Activated CD4-positive, alpha-beta T cell treated with anti-CD3 and anti-CD28 coated beads for 36 hours (primary cell): ENCODE data around the gene MFRP. TPM values are rescaled to one million over a fixed set of nuclear protein-coding genes. Genes with fewer than 3 reads are reported as not detected.

Experiments
- ATAC-seq: fragments of 200-7000 bp; cut with Tn5 transposase; one replicate; pipeline ENCODE4 v1.10.0; 2021; ENCODE audit warnings: mild to moderate bottlenecking, moderate library complexity
- CTCF ChIA-PET: fragments of 350-600 bp; sonication (Branson Sonifier 250); formaldehyde crosslinking; loops from one replicate; lab custom pipeline; 2021; ENCODE audit warnings: antibody characterized with exemption; lab: Charles Lee
- POLR2A ChIA-PET: fragments of 350-600 bp; sonication (Branson Sonifier 250); formaldehyde crosslinking; loops from one replicate; lab custom pipeline; 2021; ENCODE audit warnings: antibody characterized with exemption, inconsistent platforms; lab: Charles Lee
- DNase-seq: peaks from one replicate; pipeline ENCODE4 v3.0.0-alpha.2; 2020
- H3K27ac Mint-ChIP-seq: one replicate; pipeline ENCODE4 v1.8.0; 2021; ENCODE audit warnings: mixed read lengths
- H3K27me3 Mint-ChIP-seq: one replicate; pipeline ENCODE4 v1.8.0; 2021; ENCODE audit warnings: mixed read lengths
- H3K36me3 Mint-ChIP-seq: one replicate; pipeline ENCODE4 v1.8.0; 2021; ENCODE audit warnings: low read depth, mixed read lengths
- H3K4me1 Mint-ChIP-seq: one replicate; pipeline ENCODE4 v1.8.0; 2021; ENCODE audit warnings: mixed read lengths
- H3K4me3 Mint-ChIP-seq: one replicate; pipeline ENCODE4 v1.8.0; 2021; ENCODE audit warnings: mild to moderate bottlenecking, moderate library complexity, mixed read lengths
- H3K9me3 Mint-ChIP-seq: one replicate; pipeline ENCODE4 v1.8.0; 2021; ENCODE audit warnings: low read depth, mixed read lengths
- intact Hi-C, 2 experiments: fragments of 100-400 bp; cut with DNase I in 1 of 2; cut with micrococcal nuclease in 1 of 2; formaldehyde crosslinking; loops; one replicate each; pipeline versions ENCODE4 v1.14.2 to v1.15.1; 2022 to 2024; cut with DNase I, micrococcal nuclease
- total RNA-seq, 2 experiments: library from RNA; stranded (reverse); gene quantifications; one replicate each; pipeline ENCODE4 v1.2.3, GENCODE V29; 2021

The MFRP gene
- total RNA-seq, 2 experiments from 2014 or later, result not detected

DNA sequence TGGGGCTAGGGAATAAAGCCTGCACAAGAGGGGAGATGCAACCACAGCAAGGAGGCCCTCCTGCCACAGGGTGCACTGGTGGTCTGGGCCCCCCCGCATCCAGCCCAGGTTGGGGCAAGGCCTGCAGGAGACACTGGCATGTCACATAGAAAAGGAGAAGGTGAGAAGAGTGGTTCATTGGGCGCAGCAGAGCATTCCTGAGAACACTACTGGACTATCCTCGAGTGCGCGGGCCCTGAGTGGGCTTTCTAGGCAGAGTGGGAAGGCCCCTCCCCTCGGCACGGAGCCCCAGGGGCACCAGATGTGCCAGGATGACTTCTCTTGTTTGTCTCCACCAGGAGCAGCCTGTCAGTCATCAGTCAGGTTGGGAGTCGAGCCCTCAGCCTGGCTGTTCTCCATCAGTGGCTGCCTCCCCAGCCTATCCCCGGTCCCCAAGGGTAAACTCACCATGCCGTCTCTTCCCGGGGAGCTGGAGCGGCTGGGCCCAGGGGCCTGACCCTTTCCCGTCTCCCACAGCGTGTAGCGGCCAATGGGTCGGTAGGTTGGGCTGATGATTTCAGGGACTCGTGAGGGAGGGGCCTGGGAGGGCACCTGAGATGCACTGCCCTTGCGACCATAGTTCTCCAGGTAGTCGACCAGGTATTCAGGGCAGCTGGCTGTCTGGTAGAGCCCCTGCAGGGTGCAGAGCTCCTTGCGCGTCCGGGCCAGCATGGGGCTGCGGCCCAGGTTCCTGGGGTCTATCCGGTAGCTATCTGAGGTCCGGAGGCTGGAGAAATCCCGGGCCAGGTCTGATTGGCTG lies 26.0 kb upstream of the MFRP start:
- H3K9me3 Mint-ChIP-seq, result no peaks in the 10 kb centered on the region
- intact Hi-C loops, result no loop called here
- POLR2A ChIA-PET, result no interaction called here
- ATAC-seq, result no peak
- CTCF ChIA-PET, result interaction anchor here (0.7 to 11.3 kb wide), 5 partner anchors 10 to 211 kb away, joined by 3 to 153 read pairs (median 6); no protein-coding TSS in a partner anchor
- H3K4me3 Mint-ChIP-seq, result no peak overlapping the region
- peaks cover 7% of the 10 kb centered on the region for H3K27me3 Mint-ChIP-seq
- H3K36me3 Mint-ChIP-seq, result no peaks in the 10 kb centered on the region
- no peak for DNase-seq
- H3K4me1 Mint-ChIP-seq, result peaks cover 6% of the 10 kb centered on the region
- H3K27ac Mint-ChIP-seq, result no peak overlapping the region

DNA sequence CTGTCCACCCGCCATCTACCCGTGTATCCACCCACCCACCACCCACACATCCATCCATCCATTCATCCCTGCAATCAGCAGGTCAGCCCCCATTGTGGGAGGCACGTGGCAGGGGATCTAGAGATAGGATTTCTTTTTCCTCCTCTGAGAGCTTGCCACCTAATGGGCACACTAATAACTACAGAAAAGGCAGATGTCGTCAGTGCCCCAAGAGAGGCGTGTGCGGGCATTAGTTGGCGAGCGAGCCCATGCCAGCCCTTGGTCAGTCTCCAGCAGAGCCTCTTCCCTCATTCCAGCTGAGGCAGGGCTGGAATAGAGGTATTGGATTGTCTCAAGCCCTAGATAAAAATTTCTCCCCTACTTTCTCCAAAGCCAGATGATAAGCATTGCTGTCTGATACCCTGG lies 25.3 kb upstream of the MFRP start:
- Mint-ChIP-seq H3K4me1 (peaks cover 6% of the 10 kb centered on the region), H3K9me3 (no peaks in the 10 kb centered on the region), H3K36me3 (no peaks in the 10 kb centered on the region), H3K4me3 (no peak overlapping the region), H3K27me3 (peaks cover 7% of the 10 kb centered on the region), H3K27ac (no peak overlapping the region)
- CTCF ChIA-PET, result interaction anchor here (1.7 to 4.9 kb wide), 2 partner anchors 14 to 34 kb away, joined by 6 to 45 read pairs; no protein-coding TSS in a partner anchor
- POLR2A ChIA-PET, result no interaction called here
- no peak for ATAC-seq
- intact Hi-C loops, result no loop called here
- no peak for DNase-seq

DNA sequence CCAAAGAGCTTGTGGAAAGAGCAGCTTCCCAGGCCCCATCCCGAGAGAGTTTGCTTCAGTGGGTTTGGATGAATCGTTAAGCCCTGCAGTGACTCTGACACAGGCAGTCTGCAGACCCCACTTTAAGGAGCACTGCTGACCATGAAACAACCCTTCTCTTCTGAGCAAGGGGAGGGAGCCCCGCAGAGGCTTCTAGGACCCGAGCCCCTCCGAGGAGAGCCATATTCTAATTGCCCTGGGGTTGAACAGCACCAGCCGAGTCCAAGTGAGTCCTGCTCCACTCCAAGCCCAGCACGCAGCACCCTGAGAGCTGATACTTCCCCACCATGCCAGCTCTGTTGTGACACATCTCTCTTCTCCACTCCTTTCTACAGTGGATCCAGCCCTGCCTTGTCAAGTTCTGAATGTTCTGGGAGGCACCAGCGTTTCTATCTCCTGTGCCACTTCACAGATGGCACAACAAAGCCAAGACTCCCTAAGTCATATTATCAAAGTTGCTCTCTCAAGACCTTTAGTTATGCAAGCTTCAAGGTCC lies 24.6 kb upstream of the MFRP start:
- Mint-ChIP-seq H3K27me3 (peaks cover 14% of the 10 kb centered on the region), H3K36me3 (no peaks in the 10 kb centered on the region), H3K9me3 (no peaks in the 10 kb centered on the region), H3K27ac (no peak overlapping the region), H3K4me3 (no peak overlapping the region), H3K4me1 (peaks cover 6% of the 10 kb centered on the region)
- ATAC-seq, result no peak
- CTCF ChIA-PET, result interaction anchor here (0.5 to 4.9 kb wide), 7 partner anchors 9 to 167 kb away, joined by 3 to 45 read pairs (median 8); partner anchors contain the start of gene USP2
- intact Hi-C loops, result no loop called here
- no peak for DNase-seq
- POLR2A ChIA-PET, result no interaction called here

DNA sequence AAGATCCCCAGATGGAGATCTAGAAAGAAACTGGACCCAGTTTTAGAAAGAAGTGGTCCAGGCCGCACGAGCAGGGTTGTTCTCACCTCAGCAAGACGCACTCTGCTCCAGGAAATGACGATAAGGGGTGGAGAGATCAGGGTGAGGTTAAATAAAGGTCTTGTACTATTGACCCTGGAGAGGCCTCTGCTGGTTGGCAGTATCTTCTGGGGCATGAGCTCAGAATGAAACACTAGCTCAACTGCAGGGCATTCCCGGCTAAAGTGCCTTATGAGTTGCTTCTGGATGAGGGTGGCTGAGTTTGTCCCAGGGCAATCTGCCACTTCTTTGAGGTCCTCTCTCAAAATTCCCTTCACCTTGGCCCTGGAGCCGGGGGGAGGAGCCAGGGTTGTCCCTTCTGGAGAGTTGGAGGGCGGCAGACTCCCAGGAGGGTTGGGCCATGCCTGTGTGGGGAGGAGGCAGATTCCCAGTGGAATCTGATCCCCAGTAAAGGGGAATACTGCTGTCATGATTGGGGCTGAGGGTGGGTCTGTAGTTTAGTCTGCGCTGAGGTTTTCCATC lies 24.1 kb upstream of the MFRP start:
- POLR2A ChIA-PET, result no interaction called here
- no peak overlapping the region for H3K4me3 Mint-ChIP-seq
- peaks cover 6% of the 10 kb centered on the region for H3K4me1 Mint-ChIP-seq
- CTCF ChIA-PET, result interaction anchor here (0.8 to 4.9 kb wide), 5 partner anchors 9 to 104 kb away, joined by 3 to 45 read pairs (median 8); partner anchors contain the start of gene USP2
- DNase-seq (no peak), ATAC-seq (peak; percentile 65)
- intact Hi-C loops, result no loop called here
- H3K27me3 Mint-ChIP-seq, result peaks cover 15% of the 10 kb centered on the region
- H3K36me3 Mint-ChIP-seq, result no peaks in the 10 kb centered on the region
- no peak overlapping the region for H3K27ac Mint-ChIP-seq
- no peaks in the 10 kb centered on the region for H3K9me3 Mint-ChIP-seq

DNA sequence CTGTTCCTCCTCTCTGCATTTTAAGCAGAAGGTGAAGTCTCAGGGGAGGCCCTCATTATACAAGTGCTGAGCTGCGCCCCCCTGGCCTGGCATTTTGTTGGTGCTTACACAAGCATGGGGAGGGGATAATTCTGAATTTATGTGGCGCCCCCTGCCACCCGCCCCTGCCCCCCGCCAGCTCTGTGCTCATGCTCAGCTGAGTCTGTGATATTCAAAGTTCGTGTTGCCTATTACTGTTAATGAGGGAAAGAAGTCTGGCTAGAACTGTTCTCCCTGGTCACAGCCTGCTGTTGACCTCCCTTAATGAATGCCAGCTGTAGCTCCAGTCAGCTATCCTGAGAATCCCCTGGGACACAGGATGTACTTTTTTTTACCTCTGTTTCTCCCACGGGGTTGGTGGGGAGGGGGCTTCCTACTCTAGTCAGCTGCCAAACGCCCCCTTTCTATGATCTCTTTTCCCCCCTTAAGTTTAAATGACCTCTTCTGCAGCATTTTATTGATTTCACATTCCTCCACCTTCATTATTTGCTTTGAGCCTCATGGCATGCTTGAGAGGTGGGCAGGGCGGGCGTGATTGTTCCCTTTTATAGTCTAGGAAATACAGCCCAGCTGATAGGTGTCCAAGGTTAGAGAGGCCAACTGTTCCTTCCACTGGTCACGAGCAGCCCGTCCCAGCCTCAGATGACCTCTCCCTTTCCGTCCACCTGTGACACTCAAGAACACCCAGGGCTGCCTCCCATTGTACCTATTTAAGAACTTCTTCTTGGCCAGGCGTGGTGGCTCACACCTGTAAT lies 22.8 kb upstream of the MFRP start:
- intact Hi-C loops, result no loop called here
- Mint-ChIP-seq H3K27ac (no peak overlapping the region), H3K4me1 (peaks cover 9% of the 10 kb centered on the region), H3K4me3 (no peak overlapping the region), H3K9me3 (no peaks in the 10 kb centered on the region), H3K27me3 (peaks cover 26% of the 10 kb centered on the region), H3K36me3 (no peaks in the 10 kb centered on the region)
- POLR2A ChIA-PET, result interaction anchor here (0.9 kb wide), 1 partner anchor 31 kb away, joined by 3 read pairs; no protein-coding TSS in a partner anchor
- CTCF ChIA-PET, result interaction anchor here (1.5 to 4.9 kb wide), 5 partner anchors 8 to 105 kb away, joined by 4 to 45 read pairs (median 13); partner anchors contain the start of gene USP2
- no peak for DNase-seq
- no peak for ATAC-seq

DNA sequence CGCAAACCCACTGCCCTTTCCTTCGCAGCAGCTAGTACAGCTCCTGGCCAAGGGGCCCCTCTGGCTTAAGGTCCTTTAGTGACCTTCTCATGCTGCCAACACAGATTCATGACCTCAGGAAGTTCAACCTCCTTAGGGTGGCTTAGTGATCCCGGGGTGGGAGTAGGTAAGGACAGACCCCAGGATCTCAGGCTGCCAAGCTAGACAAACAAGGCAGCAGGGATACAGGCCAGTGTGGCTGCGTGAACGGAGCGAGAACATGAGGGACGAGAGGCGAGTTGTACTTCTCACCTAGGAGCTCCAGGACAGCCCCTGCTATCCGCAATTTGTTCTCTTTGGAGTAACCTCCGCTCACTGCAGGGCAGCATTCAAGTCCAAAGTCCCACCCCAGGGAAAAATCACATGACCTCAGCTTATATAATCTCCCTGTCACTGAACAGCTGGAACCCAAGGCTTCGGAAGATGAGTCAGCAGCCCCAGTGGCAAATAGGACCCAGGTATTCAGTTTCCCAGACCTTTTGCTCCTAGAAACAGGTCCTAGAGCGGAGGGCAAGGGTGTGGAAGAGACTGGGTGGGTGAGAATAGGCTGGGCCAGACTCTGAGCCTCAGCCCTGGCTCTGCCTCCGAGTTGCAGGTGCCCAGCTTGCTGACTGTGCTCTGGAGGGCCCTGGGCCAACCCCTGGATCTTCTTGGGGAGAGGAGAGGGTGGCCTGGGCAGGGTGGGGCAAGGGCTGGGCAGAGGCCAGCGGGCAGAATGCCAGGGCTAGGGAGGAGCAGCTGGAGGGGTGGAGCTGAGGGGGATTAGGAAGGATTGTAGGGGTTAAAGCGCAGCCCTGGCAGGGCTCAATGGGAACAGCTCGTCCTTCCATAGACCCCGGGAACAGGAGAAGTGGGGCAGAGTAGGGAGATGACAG lies 21.9 kb upstream of the MFRP start:
- H3K9me3 Mint-ChIP-seq, result no peaks in the 10 kb centered on the region
- H3K4me3 Mint-ChIP-seq, result no peak overlapping the region
- intact Hi-C loops, result no loop called here
- ChIA-PET POLR2A (interaction anchor here (0.9 kb wide), 1 partner anchor 30 kb away, joined by 3 read pairs; no protein-coding TSS in a partner anchor), CTCF (interaction anchor here (0.6 to 4.9 kb wide), 8 partner anchors 10 to 479 kb away, joined by 3 to 45 read pairs (median 4); partner anchors contain the start of gene USP2)
- no peak overlapping the region for H3K27ac Mint-ChIP-seq
- no peaks in the 10 kb centered on the region for H3K36me3 Mint-ChIP-seq
- peaks cover 26% of the 10 kb centered on the region for H3K27me3 Mint-ChIP-seq
- ATAC-seq (no peak), DNase-seq (no peak)
- H3K4me1 Mint-ChIP-seq, result peaks cover 3% of the 10 kb centered on the region

DNA sequence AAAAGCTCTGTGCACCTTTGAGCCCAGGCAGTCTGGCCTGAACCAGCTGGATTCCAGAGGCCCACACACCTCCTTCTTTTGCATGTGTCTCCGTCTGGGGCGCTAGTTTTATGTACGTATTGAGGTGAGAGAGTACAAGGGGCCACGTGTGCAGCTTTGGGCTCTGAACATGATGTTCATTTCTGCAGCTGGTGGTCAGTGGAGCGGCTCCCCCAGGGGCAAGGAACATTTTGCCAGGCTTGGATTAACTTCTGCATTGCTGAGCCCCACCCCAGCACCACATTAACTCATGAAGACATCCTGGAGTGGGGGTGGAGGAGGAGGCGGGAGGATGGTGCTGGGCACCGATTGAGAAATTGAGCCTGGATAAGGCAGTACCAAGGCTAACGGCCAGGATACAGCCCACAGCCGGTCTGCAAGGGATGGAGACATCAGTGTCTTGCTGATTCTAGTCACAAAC lies 21.2 kb upstream of the MFRP start:
- H3K36me3 Mint-ChIP-seq, result no peaks in the 10 kb centered on the region
- ChIA-PET CTCF (interaction anchor here (0.6 to 4.9 kb wide), 7 partner anchors 10 to 478 kb away, joined by 3 to 45 read pairs (median 3); partner anchors contain the start of gene USP2), POLR2A (no interaction called here)
- H3K9me3 Mint-ChIP-seq, result no peaks in the 10 kb centered on the region
- H3K4me3 Mint-ChIP-seq, result no peak overlapping the region
- H3K27ac Mint-ChIP-seq, result no peak overlapping the region
- ATAC-seq, result no peak
- peaks cover 31% of the 10 kb centered on the region for H3K27me3 Mint-ChIP-seq
- DNase-seq, result no peak
- intact Hi-C loops, result no loop called here
- H3K4me1 Mint-ChIP-seq, result peaks cover 4% of the 10 kb centered on the region

DNA sequence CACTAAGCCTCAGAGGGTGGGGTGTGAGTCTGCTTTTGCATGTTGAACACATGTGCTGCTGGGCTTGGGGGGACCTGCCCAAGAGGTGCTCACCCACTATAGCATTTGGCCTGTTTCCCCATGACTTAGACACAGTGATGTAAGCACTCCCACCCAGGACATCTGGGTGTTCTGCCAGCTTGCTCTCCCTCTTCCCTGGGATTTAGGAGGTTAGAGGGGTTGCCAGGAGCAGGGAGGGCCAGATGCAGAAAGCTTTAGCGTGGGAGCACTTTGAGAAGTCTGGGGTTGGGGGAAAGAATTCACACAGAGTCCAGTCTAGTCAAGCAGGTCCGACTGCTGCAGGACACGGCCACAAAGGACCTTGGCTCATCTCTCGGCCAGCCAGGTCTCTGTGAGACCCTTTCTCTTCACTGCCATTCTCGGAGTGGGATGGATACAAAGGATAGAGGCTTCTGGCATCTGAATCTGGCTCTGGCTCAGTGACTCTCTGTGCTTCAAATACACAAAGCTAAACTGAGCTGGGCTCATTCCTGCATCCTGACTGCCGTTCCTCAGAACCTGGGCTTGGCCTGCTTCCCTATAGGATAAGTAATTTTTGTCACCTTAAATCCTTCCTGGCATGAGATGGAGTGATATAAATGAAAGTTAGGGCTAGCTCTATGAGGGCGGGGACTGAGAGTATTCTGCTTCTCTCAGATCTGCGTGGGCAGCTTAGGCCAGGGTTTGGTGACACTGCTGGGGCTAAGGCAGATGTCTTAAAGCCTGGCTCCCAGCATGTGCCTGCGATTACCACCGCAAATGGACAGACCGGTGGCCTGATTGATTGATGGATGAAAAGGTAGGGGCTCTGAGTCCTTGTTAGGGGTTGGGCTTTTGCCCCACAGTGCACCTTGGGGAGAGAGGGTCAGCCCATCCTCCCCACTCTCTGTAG lies 20.4 kb upstream of the MFRP start:
- Mint-ChIP-seq H3K4me1 (peaks cover 11% of the 10 kb centered on the region), H3K36me3 (no peaks in the 10 kb centered on the region), H3K4me3 (no peak overlapping the region), H3K27ac (no peak overlapping the region), H3K27me3 (peaks cover 39% of the 10 kb centered on the region), H3K9me3 (no peaks in the 10 kb centered on the region)
- ChIA-PET POLR2A (no interaction called here), CTCF (interaction anchor here (0.7 to 4.9 kb wide), 6 partner anchors 9 to 221 kb away, joined by 3 to 45 read pairs (median 4); no protein-coding TSS in a partner anchor)
- no peak for ATAC-seq
- intact Hi-C loops, result no loop called here
- DNase-seq, result no peak

DNA sequence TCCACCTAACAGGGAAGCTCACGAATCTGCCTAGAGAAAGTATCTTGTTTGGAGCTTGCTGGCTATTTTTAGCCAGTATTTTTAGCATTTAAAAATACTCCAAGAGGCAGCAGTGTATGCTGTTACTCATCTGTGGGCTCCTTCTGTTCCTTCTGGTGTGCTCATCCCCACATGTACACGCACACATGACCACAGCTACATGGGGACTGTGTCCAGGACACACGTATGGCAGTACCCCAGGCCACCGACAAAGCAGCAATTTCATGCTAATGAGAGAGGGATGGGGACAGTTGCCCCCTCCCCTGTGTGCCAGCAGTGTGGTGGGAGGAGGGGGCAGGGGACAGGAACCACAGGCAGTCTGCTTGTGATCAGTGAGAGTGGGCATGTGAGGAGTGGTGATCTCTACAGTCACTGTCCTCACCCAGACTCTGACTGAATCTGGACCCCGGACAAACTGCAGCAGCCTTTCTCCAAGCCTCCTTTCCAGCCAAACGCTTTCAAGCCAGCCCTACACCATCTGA lies 18.6 kb upstream of the MFRP start:
- Mint-ChIP-seq H3K27me3 (peaks cover 40% of the 10 kb centered on the region), H3K36me3 (no peaks in the 10 kb centered on the region), H3K4me3 (no peak overlapping the region), H3K4me1 (peaks cover 21% of the 10 kb centered on the region), H3K9me3 (no peaks in the 10 kb centered on the region), H3K27ac (no peak overlapping the region)
- POLR2A ChIA-PET, result no interaction called here
- DNase-seq, result no peak
- intact Hi-C loops, result no loop called here
- no peak for ATAC-seq
- CTCF ChIA-PET, result interaction anchor here (0.7 to 1.6 kb wide), 4 partner anchors 9 to 110 kb away, joined by 5 to 12 read pairs (median 8); no protein-coding TSS in a partner anchor
